Heart right ventricle (tissue), 16 donors: ENCODE results near the gene NSL1. TPM values are rescaled to one million over a fixed set of nuclear protein-coding genes. Genes with fewer than 3 reads are reported as not detected.
"Not testable (repeated sequence)": the region's sequence is repeated elsewhere in the genome, so short reads cannot be mapped to it uniquely, and the experiment has no call there.

Experiments
- ATAC-seq, 8 donors: fragments of 200-7000 bp; cut with Tn5 transposase; one replicate each; pipeline ENCODE4 v1.9.1; 2020; ENCODE audit warnings: mild to moderate bottlenecking in 8 of 8, moderate library complexity in 8 of 8, moderate number of reproducible peaks in 1 of 8
- DNase-seq, 2 donors: peaks; one replicate each; pipeline ENCODE4 v3.0.0-alpha.2; 2020
- H3K27ac ChIP-seq, 10 donors: fragments of 200-600 bp; sonication (generic) in 2 of 10; one replicate each; pipeline versions ENCODE4 v1.5.0 to v1.8.0; 2020 to 2022; ENCODE audit warnings: mild to moderate bottlenecking in 3 of 10
- H3K27me3 ChIP-seq, 7 donors: fragments of 200-600 bp; one replicate each; pipeline ENCODE4 v1.8.0; 2021 to 2022; ENCODE audit warnings: mild to moderate bottlenecking in 2 of 7
- H3K36me3 ChIP-seq, 9 donors: fragments of 200-600 bp; sonication (generic) in 1 of 9; one replicate each; pipeline versions ENCODE4 v1.5.0 to v1.8.0; 2020 to 2022; ENCODE audit warnings: mild to moderate bottlenecking in 2 of 9
- H3K4me1 ChIP-seq, 9 donors: fragments of 200-600 bp; sonication (generic) in 1 of 9; one replicate each; pipeline versions ENCODE4 v1.5.0 to v1.8.0; 2020 to 2022; ENCODE audit warnings: mild to moderate bottlenecking in 4 of 9
- H3K4me3 ChIP-seq, 10 donors: fragments of 200-600 bp; sonication (generic) in 2 of 10; one replicate each; pipeline versions ENCODE4 v1.5.0 to v1.8.0; 2020 to 2022; ENCODE audit warnings: mild to moderate bottlenecking in 7 of 10, moderate library complexity in 2 of 10
- H3K9me3 ChIP-seq, 11 donors: fragments of 200-600 bp in 10 of 11; sonication (generic) in 2 of 11; one replicate each; pipeline versions ENCODE4 v1.5.0 to v1.8.0; 2013 to 2022; ENCODE audit warnings: mild to moderate bottlenecking in 2 of 11, control low read depth in 1 of 11, moderate library complexity in 1 of 11
- WGBS, 2 donors: extraction: QIAGEN DNeasy Blood & Tissue Kit; methylation state at CpG; one replicate each; pipeline ENCODE4 v1.1.7; 2013; ENCODE audit warnings: inconsistent platforms in 1 of 2; 5-methylcytosine and 5-hydroxymethylcytosine counted together
- intact Hi-C, 10 donors: fragments of 100-400 bp; cut with DNase I; formaldehyde crosslinking; loops; one replicate each; pipeline versions ENCODE4 v1.11.1 to v1.14.2; 2022
- polyA plus RNA-seq, 2 donors: library from polyadenylated mRNA; stranded (reverse); fragments of 200-250 nt; gene quantifications; one replicate each; pipeline ENCODE4 v1.2.3, GENCODE V29; 2013
- total RNA-seq, 10 donors: library from RNA; stranded (reverse); fragmentation: NEBNext Ultra II Directional in 3 of 10; extraction: Animal tissue kit (Norgen Biotek cat#: 25700) in 3 of 10; gene quantifications; one replicate each; pipeline versions ENCODE4 v1.2.1 to v1.2.4, GENCODE V29; 2021 to 2023
- TF ChIP-seq, protein P1 (sequence below), 9 donors: fragments of 200-600 bp; sonication (generic) in 2 of 9; IDR thresholded peaks; one replicate each; pipeline versions ENCODE4 v1.5.0 to v1.8.0; 2021 to 2022; ENCODE audit warnings: antibody characterized with exemption in 9 of 9, mild to moderate bottlenecking in 5 of 9, moderate library complexity in 1 of 9
- donor health status: Arrhythmogenic right ventricular cardiomyopathy.
- donor health status: ischemic (EF 13 %, LVEDD 7.1; RV severe dilation, severe dysfunction).
- donor health status: healthy with polysubstance abuse.
- donor health status: DM: no; HTN: yes; CAD: no.
- donor health status: DM: no; HTN: no; CAD: no.
- donor health status: ischemic (EF 25% LVEDD 6.9; RV normal size, moderate dysfunction).
- donor health status: ischemic (EF 25% LVEDD 5.7; RV mildly dilated, moderate dysfunction).
- donor health status: healthy.
- donor health status: DM: yes; HTN: yes; CAD: no.
- donor health status: Ischemic cardiomyopathy.
- donor health status: ischemic (EF 35%, LVEDD 5.7; RV mildly dilated, moderate dysfunction).
- donor health status: nonischemic (EF 11% LVEDD 7.7; RV severe dilation, severe dysfunction).
- donor health status: DM: yes; HTN: yes; CAD: no.
- donor health status: PGD.
- donor health status: ischemic (EF 29% LVEDD 5.4; RV normal size, mild dysfunction).
- donor health status: nonischemic (EF 23%, LVEDD 6.1; RV moderate dilation, normal function).

The NSL1 gene
- total and polyA plus RNA-seq, 12 donors: 9.4 to 30.1 (median 23.7) TPM

DNA sequence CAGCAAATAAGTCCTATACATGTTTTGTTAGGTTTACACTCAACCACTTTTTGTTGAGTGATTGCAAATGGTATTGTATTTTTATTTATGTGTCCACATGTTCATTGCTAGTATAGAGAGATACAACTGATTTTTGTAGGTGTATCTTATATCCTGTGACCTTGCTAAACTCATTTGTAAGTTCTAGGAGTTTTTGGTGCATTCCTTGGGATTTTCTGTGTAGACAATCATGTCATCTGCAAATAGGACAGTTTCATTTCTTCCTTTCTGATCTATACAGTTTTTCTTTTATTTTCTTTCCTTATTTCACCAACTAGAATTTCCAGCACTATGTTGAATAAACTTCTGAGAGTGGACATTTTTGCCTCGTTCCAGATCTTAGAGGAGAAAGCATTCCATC, 75.4 kb downstream of the NSL1 start:
- DNase-seq (no peak), ATAC-seq (no peak)
- WGBS, 2 donors: 49 to 61% methylated on average over 1 of the region's 1 CpG
- intact Hi-C loops: loop anchor here in 1 of 10 donors (10.0 kb wide), 1 partner anchor 61 kb away; no protein-coding TSS in a partner anchor
- Histone ChIP-seq H3K36me3 (no peaks in the 10 kb centered on the region), H3K9me3 (peaks cover 0 to 4% (median 0%) of the 10 kb centered on the region in 11 donors), H3K4me3 (no peak overlapping the region), H3K27me3 (peaks cover 0 to 7% (median 0%) of the 10 kb centered on the region in 7 donors), H3K4me1 (peaks cover 0 to 2% (median 0%) of the 10 kb centered on the region in 9 donors), H3K27ac (no peak overlapping the region)
- TF ChIP-seq, protein P1, sequence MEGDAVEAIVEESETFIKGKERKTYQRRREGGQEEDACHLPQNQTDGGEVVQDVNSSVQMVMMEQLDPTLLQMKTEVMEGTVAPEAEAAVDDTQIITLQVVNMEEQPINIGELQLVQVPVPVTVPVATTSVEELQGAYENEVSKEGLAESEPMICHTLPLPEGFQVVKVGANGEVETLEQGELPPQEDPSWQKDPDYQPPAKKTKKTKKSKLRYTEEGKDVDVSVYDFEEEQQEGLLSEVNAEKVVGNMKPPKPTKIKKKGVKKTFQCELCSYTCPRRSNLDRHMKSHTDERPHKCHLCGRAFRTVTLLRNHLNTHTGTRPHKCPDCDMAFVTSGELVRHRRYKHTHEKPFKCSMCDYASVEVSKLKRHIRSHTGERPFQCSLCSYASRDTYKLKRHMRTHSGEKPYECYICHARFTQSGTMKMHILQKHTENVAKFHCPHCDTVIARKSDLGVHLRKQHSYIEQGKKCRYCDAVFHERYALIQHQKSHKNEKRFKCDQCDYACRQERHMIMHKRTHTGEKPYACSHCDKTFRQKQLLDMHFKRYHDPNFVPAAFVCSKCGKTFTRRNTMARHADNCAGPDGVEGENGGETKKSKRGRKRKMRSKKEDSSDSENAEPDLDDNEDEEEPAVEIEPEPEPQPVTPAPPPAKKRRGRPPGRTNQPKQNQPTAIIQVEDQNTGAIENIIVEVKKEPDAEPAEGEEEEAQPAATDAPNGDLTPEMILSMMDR (IDR thresholded peaks at IDR 0.05): no peak

DNA sequence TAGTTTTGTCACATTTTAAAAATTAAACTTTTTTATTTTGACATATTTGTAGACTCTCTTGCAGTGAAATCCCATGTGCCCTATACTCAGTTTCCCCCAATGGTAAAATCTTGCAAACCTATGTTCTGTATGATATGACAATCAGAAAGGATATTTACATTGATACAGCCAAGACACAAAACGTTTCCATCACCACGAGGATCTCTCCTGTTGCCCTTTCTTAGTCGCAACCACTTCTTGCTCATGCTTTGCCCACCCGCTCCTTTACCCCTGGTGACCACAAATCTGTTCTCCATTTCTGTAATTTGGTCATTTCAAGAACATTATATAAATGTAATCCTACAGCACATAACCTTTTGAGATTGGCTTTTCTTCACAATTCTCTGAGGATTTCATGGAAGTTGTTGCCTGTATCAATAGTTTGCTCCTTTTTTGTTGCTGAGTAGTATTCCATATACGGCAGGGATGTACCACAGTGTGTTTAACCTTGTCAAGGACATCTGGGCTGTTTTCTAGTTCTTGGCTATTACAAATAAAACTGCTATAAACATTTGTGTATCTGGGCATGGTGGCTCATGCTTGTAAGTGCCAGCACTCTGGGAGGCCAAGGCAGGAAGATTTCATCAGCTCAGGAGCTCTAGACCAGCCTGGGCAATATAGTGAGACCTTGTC, 78.0 kb downstream of the NSL1 start:
- WGBS, 2 donors: 86 to 90% methylated on average over 5 of the region's 5 CpGs
- TF ChIP-seq, protein P1 (IDR thresholded peaks at IDR 0.05): no peak
- intact Hi-C loops: loop anchor here in 1 of 10 donors (10.0 kb wide), 1 partner anchor 59 kb away; no protein-coding TSS in a partner anchor

DNA sequence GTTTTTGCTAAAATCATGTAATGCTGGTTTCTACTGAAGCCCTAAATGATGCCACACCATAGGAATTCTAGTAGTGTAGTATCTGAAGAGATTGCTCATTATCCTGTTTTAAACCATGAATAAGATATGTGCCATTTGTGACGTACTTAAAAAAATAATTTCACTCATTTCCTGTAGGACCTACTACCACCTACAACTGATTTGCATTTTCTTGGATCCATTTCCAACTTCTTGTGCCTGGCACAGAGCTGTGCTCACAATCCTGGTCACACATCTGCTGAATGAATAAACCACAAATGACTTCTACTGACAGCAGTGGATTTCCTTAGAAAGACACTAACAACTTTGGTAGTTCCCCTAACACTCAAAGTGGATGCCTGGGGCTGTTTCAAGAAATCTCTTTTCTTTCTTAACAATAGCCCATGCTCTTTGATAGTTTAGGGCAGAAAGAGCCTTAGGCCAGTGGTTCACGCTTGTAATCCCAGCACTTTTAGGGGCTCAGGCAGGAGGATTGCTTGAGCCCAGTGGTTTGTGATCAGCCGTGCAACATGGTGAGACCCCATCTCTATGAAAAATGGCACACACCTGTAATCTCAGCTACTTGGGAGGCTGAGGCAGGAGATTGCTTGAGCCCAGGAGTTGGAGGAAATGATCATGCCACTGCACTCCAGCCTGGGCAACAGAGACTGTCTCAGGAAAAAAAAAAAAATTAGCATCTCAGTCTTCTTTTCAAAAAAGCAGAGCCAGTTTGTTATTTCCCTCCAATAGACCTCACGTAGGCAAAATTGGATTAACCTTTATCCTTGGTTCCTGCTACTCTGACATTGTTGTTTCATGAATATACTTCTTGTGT, 78.9 kb downstream of the NSL1 start:
- Histone ChIP-seq H3K27ac (no peak overlapping the region), H3K27me3 (no peaks in the 10 kb centered on the region), H3K36me3 (no peaks in the 10 kb centered on the region), H3K4me3 (no peak overlapping the region), H3K9me3 (no peaks in the 10 kb centered on the region), H3K4me1 (no peaks in the 10 kb centered on the region)
- TF ChIP-seq, protein P1 (IDR thresholded peaks at IDR 0.05): no peak
- DNase-seq (no peak), ATAC-seq (no peak)
- intact Hi-C loops: loop anchor here in 1 of 10 donors (10.0 kb wide), 1 partner anchor 58 kb away; no protein-coding TSS in a partner anchor
- WGBS, 2 donors: 84 to 86% methylated on average over 4 of the region's 4 CpGs

More for the DNA sequence above, 78.0 kb downstream of the NSL1 start:
- H3K4me1 ChIP-seq: no peaks in the 10 kb centered on the region
- H3K27me3 ChIP-seq: peaks cover 0 to 3% (median 0%) of the 10 kb centered on the region in 7 donors
- no peaks in the 10 kb centered on the region for H3K36me3 ChIP-seq
- no peak for ATAC-seq
- DNase-seq: no peak
- H3K27ac ChIP-seq: no peak overlapping the region
- H3K4me3 ChIP-seq: no peak overlapping the region
- H3K9me3 ChIP-seq: no peaks in the 10 kb centered on the region

DNA sequence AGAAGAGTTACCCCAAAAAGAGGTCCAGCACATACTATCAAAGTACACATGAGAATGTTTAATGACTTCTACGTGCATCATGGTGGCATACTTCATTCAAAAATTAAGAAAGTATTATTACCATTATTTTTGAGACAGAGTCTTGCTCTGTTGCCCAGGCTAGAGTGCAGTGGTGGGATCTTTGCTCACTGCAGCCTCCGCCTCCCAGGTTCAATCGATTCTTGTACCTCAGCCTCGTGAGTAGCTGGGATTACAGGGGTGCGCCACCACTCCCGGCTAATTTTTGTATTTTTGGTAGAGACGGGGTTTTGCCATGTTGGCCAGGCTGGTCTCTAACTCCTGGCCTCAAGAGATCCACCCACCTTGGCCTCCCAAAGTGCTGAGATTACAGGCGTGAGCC, 79.6 kb downstream of the NSL1 start:
- not testable (repeated sequence) for H3K9me3 ChIP-seq, ATAC-seq, H3K27me3 ChIP-seq, H3K36me3 ChIP-seq, H3K4me1 ChIP-seq, DNase-seq, H3K27ac ChIP-seq, H3K4me3 ChIP-seq
- intact Hi-C loops: loop anchor here in 1 of 10 donors (10.0 kb wide), 1 partner anchor 57 kb away; no protein-coding TSS in a partner anchor
- WGBS, 2 donors: 95 to 97% methylated on average over 8 of the region's 8 CpGs
